OCI-LY3 (cell line): ENCODE results near the gene CCDC69.

ENCODE experiments used
- H2AFZ ChIP-seq: fragments of 200-600, 300-600 bp; shearing (Covaris generic); 2 replicates; pipeline ENCODE4 v1.6.0; 2014; ENCODE audit warnings: antibody characterized with exemption, low read depth, low read length
- H3K27ac ChIP-seq: fragments of 200-600, 300-600 bp; sonication (generic); 2 replicates; pipeline ENCODE4 v1.5.1; 2014; ENCODE audit warnings: mild to moderate bottlenecking, low read length, moderate library complexity, mixed read lengths
- H3K27me3 ChIP-seq: fragments of 200-600, 300-600 bp; sonication (generic); 2 replicates; pipeline ENCODE4 v1.6.1; 2014; ENCODE audit warnings: low read depth, low read length, mixed read lengths
- H3K36me3 ChIP-seq: fragments of 200-600, 300-600 bp; sonication (generic); replicated peaks from 2 replicates; pipeline ENCODE3; 2014; ENCODE audit warnings: low read depth, low read length, mixed read lengths
- H3K4me1 ChIP-seq: fragments of 300-600, 200-600 bp; sonication (generic); 2 replicates; pipeline ENCODE4 v1.6.1; 2014; ENCODE audit warnings: low read length, mixed read lengths
- H3K4me2 ChIP-seq: fragments of 200-600, 300-600 bp; sonication (generic); 2 replicates; pipeline ENCODE4 v1.6.1; 2014; ENCODE audit warnings: low read length, mixed read lengths
- H3K4me3 ChIP-seq: fragments of 300-600, 200-600 bp; sonication (generic); 2 replicates; pipeline ENCODE4 v1.5.1; 2014; ENCODE audit warnings: antibody characterized with exemption, mild to moderate bottlenecking, low read length, moderate library complexity
- H3K79me2 ChIP-seq: fragments of 300-600, 200-600 bp; shearing (Covaris generic); 2 replicates; pipeline ENCODE4 v1.6.1; 2014; ENCODE audit warnings: mild to moderate bottlenecking, low read length, mixed read lengths
- H3K9ac ChIP-seq: fragments of 300-600, 200-600 bp; shearing (Covaris generic); 2 replicates; pipeline ENCODE4 v1.6.0; 2014; ENCODE audit warnings: mild to moderate bottlenecking, low read length, moderate library complexity
- H3K9me3 ChIP-seq: fragments of 200-600, 300-600 bp; shearing (Covaris generic); 2 replicates; pipeline ENCODE4 v1.6.1; 2014; ENCODE audit warnings: low read length, mixed read lengths; ENCODE audit not compliant: insufficient read depth
- H4K20me1 ChIP-seq: fragments of 200-600, 300-600 bp; sonication (generic); 2 replicates; pipeline ENCODE4 v1.6.1; 2016; ENCODE audit warnings: low read length, mixed read lengths; ENCODE audit not compliant: insufficient read depth
- CTCF ChIP-seq: fragments of 200-600, 300-600 bp; sonication (generic); IDR thresholded peaks from 2 replicates; pipeline ENCODE4 v1.5.1; 2014; ENCODE audit warnings: antibody characterized with exemption, low read length, low read depth
- EZH2phosphoT487 ChIP-seq: fragments of 200-600 bp; shearing (Covaris generic); IDR thresholded peaks from 2 replicates; pipeline ENCODE4 v1.6.1; 2018; ENCODE audit warnings: antibody characterized with exemption, mixed run types, low read depth

The CCDC69 gene

GRCh38 chr5:151158287-151158661, 65.6 kb downstream of the CCDC69 start:
- no peaks in the 10 kb centered on the region for H3K79me2 ChIP-seq
- H3K36me3 ChIP-seq = no peaks in the 10 kb centered on the region
- H4K20me1 ChIP-seq = no peaks in the 10 kb centered on the region
- TF ChIP-seq CTCF (no peak), EZH2phosphoT487 (no peak)
- H3K27ac ChIP-seq = no peak overlapping the region
- H3K9ac ChIP-seq = no peak overlapping the region
- peak overlapping the region; percentile 76 for H3K4me3 ChIP-seq
- H3K4me1 ChIP-seq = peaks cover 46% of the 10 kb centered on the region
- peaks cover 31% of the 10 kb centered on the region for H3K27me3 ChIP-seq
- no peak overlapping the region for H2AFZ ChIP-seq
- H3K9me3 ChIP-seq = no peaks in the 10 kb centered on the region
- H3K4me2 ChIP-seq = peak overlapping the region; percentile 72

- H3K4me1 ChIP-seq = peaks cover 52% of the 10 kb centered on the region
- no peak within 1 kb of the TSS for H3K27ac ChIP-seq
- peak within 1 kb of the TSS; percentile 43; the same call in 1 of the 2 replicates for H2AFZ ChIP-seq
Measured at GRCh38 chr5:151157426-151158286, 66.2 kb downstream of the CCDC69 start, which contains the start of gene ANXA6. TSS of gene ANXA6 (minus strand) at chr5:151157779. CDS start at chr5:151147901, 9,878 bp downstream.

GRCh38 chr5:151156507-151157420, 67.1 kb downstream of the CCDC69 start:
- H3K9ac ChIP-seq = no peak overlapping the region
- no peaks in the 10 kb centered on the region for H4K20me1 ChIP-seq
- H3K79me2 ChIP-seq = no peaks in the 10 kb centered on the region
- H3K4me1 ChIP-seq = peaks cover 61% of the 10 kb centered on the region
- no peak overlapping the region for H2AFZ ChIP-seq
- H3K27ac ChIP-seq = no peak overlapping the region
- no peak for TF ChIP-seq EZH2phosphoT487
- TF ChIP-seq CTCF = no peak
- H3K36me3 ChIP-seq = no peaks in the 10 kb centered on the region
- H3K9me3 ChIP-seq = no peaks in the 10 kb centered on the region
- peak overlapping the region; percentile 76 for H3K4me3 ChIP-seq
- H3K4me2 ChIP-seq = peak overlapping the region; percentile 72
- H3K27me3 ChIP-seq = peaks cover 31% of the 10 kb centered on the region

More at GRCh38 chr5:151157426-151158286, 66.2 kb downstream of the CCDC69 start, which contains the start of gene ANXA6:
- peak within 1 kb of the TSS; percentile 52 for H3K9ac ChIP-seq
- no peak for TF ChIP-seq EZH2phosphoT487
- H3K27me3 ChIP-seq = peaks cover 31% of the 10 kb centered on the region
- H3K4me2 ChIP-seq = peak within 1 kb of the TSS; percentile 72
- no peaks in the 10 kb centered on the region for H3K79me2 ChIP-seq
- no peaks in the 10 kb centered on the region for H3K36me3 ChIP-seq
- H4K20me1 ChIP-seq = no peaks in the 10 kb centered on the region
- H3K4me3 ChIP-seq = peak within 1 kb of the TSS; percentile 76
- H3K9me3 ChIP-seq = no peaks in the 10 kb centered on the region

- Histone ChIP-seq H3K36me3 (no peaks in the 10 kb centered on the region), H3K4me1 (peaks cover 70% of the 10 kb centered on the region), H3K27ac (no peak overlapping the region), H3K9ac (no peak overlapping the region), H3K9me3 (no peaks in the 10 kb centered on the region), H3K79me2 (no peaks in the 10 kb centered on the region), H2AFZ (0 out of 2 replicates have a peak overlapping the region, but pooled peaks have one; percentile 16), H4K20me1 (no peaks in the 10 kb centered on the region), H3K4me2 (peak overlapping the region; percentile 38), H3K4me3 (no peak overlapping the region), H3K27me3 (peaks cover 27% of the 10 kb centered on the region)
- TF ChIP-seq CTCF = no peak
- no peak for TF ChIP-seq EZH2phosphoT487
Measured at GRCh38 chr5:151155775-151156506, 68.0 kb downstream of the CCDC69 start.
